GM21528 (cell line): ENCODE measurements around the gene PDK4.
"Not testable (repeated sequence)": the region's sequence is repeated elsewhere in the genome, so short reads cannot be mapped to it uniquely, and the experiment has no call there.

Experiments
- ATAC-seq: cut with Tn5 transposase; IDR thresholded peaks from one replicate; pipeline ENCODE4 v1.9.1; 2021; ENCODE audit warnings: mild to moderate bottlenecking, moderate library complexity; ENCODE audit not compliant: unreplicated experiment, low FRiP score

Gene PDK4

DNA sequence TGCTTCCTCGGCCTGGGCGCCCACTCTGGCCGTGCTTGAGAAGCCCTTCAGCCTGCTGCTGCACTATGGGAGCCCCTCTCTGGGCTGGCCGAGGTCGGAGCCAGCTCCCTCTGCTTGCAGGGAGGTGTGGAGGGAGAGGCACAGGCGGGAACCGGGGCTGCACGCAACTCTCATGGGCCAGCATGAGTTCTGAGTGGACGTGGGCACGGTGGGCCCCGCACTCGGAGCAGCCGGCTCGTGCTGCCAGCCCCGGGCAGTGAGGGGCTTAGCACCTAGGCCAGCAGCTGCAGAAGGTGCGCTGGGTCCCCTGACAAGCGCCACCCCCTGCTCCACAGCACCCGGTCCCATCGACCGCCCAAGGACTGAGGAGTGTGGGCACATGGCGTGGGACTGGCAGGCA is 9.0 kb upstream of the PDK4 start:
- no peak for ATAC-seq

DNA sequence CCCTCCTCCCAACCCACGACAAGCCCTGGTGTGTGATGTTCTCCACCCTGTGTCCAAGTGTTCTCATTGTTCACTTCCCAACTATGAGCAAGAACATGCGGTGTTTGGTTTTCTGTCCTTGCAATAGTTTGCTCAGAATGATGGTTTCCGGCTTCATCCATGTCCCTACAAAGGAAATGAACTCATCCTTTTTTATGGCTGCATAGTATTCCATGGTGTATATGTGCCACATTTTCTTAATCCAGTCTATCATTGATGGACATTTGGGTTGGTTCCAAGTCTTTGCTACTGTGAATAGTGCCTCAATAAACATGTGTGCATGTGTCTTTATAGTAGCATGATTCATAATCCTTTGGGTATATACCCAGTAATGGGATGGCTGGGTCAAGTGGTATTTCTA is 8.5 kb upstream of the PDK4 start:
- ATAC-seq = not testable (repeated sequence)

DNA sequence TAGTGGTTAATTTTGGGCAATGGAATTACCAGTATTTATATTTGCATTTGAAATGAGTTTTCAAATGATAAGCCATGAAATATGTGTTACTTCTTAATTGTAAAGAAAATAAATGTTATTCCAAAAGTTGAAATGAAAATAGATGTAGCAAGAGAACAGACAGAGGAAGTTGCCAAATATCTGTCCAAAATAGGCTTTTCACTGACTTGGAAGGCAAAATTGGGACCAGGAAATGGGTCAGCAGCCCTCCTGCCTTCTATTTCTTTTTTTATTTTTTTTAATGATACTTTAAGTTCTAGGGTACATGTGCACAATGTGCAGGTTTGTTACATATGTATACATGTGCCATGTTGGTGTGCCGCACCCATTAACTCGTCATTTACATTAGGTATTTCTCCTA is 8.1 kb upstream of the PDK4 start:
- not testable (repeated sequence) for ATAC-seq

DNA sequence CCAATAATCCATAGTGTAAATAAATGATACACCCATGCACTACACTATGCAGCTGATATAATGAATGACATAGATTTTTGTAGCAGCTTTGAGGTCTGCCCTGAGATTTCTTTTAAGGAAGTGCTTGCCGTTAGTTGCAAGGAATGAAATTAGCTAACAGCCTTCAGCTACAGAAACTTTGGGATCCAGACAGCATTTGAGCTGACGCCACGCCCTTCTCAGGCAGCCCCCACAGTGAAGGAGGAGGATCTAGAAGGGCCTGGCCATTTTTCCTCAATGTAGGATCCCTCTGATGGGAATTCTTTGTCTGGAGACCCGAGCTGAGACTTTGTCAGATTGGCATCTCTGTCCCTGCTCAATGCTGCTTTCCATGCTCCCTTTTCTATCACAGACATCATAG is 6.1 kb upstream of the PDK4 start:
- ATAC-seq = no peak

DNA sequence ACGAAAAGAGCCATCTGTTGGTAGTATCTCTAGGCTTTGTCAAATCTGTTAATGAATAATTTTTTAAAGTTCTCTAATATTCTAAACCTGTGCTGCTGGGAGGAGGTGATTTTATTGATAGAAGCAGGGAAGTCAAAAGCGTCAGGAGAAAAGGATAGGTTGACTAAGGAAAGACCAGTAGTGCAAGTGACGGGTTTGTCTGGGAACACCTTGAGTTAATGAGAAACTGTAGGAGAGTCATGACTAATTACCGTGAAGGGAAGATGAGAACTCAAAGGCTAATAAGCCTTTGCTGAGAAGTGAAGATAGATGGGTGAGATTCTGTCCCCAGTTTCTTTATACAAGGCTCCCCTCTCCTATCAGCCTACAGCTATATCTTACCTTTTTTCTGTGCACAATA is 5.0 kb upstream of the PDK4 start:
- no peak for ATAC-seq

DNA sequence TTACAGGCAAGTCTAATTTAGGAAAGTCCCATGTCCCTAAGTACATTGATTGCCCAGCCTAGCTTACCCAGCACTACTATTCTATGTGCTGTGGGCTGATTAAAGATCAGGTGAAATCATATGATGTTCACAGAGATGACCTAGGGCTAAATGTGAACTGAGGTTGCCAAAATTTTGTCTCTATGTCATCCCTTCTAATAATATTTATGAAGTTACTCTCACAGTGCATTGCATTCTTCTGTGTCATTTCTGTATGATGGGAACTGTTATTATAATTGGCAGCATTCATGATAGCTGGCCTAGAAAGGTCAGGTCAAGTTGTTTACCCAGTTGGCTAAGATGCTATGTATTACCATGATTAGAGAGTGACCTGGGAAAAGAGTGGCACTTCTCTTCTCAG is 2.8 kb upstream of the PDK4 start:
- no peak for ATAC-seq

DNA sequence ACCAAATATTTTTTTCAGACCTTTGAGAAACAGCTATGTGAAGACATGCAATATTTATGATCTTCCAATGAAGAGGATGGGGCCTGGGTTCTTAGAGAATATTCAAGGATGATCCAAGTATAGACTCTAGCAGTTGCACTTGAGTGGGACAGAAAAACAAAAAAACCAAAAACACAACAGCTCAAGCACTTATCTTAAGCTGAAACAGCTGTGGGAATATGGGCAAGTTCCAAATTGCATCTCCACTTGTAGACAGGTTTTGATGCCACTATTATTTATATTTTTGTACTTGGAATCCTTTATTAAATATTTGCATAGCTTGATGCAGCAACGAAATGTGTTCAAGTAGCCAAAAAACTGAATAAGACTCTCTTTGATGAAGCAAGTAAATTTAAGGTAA is 2.2 kb upstream of the PDK4 start:
- ATAC-seq = no peak

DNA sequence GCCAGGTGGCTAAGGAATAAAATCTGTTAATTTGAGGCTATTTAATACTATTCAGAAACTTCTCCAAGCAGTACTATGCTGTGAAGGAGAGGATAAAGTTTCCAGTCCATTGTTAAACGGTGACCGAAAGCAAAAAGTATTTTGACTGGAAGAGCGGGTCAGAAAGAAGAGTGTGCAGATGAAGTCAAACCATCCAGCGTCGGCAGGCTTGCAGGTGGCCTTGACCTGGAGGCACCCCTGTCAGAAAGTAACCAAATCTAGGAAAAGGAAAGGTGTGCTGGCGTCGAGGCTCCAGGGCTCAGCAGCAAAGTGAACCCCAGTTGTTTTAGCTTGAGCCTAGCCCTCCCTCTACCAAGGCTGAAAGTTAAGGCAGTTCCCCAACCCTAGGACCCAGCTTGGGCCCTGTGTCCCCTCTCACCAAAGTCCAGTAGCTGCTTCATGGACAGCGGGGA is 544 bp downstream of the PDK4 start:
- ATAC-seq = no peak

DNA sequence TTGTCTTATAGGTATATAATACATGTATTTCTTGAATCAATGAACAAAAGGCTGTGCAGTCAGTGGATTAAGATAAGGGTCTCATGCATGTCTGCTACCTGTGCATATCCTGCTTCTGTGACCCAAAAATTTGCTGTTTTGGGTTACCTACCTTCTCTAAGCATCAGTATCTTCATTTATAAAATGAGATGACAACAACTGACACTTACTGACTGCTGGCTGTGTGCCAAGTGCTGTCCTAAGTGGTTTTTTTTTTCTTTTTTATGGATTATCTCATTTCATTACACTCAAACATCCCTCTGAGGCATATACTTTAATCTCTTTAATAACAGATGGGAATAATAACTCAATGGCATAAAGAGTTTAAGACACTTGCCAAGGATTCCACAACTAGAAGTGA is 2.1 kb downstream of the PDK4 start:
- no peak for ATAC-seq

DNA sequence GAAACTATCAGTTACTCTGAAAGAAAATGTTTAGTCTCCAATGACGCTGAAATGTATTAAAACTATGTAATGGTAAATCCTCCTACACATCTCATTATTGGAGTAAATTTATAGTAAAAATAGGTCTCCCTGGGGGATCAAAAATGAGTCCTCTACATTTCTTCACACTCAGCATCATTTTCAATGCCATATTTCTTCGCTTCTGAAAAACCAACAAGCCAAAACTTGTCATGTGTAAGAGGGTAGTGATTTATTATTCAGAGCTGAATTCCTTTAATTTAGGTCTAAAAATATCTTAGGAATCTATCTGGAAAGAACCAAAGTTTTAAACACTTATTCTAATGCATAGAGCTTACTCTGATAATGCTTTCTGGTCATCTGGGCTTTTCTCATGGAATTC is 3.0 kb downstream of the PDK4 start:
- ATAC-seq = no peak

DNA sequence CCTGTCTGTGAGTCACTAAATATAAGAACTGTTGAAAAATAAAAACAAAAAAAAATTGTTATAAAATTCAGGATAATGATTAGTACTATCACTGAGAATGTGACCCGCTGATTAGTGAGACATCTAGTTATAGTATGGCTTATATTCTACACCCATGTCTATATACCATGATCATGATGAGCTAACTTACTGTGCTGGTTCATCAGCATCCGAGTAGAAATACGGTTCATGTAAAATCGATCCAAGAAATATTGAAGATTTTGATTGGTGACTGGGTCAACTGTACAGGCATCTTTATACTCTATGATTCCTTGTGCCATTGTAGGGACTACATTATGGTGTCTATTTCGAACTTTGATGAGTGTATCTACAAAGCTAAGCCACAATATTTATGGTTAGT is 3.7 kb downstream of the PDK4 start:
- ATAC-seq = no peak

DNA sequence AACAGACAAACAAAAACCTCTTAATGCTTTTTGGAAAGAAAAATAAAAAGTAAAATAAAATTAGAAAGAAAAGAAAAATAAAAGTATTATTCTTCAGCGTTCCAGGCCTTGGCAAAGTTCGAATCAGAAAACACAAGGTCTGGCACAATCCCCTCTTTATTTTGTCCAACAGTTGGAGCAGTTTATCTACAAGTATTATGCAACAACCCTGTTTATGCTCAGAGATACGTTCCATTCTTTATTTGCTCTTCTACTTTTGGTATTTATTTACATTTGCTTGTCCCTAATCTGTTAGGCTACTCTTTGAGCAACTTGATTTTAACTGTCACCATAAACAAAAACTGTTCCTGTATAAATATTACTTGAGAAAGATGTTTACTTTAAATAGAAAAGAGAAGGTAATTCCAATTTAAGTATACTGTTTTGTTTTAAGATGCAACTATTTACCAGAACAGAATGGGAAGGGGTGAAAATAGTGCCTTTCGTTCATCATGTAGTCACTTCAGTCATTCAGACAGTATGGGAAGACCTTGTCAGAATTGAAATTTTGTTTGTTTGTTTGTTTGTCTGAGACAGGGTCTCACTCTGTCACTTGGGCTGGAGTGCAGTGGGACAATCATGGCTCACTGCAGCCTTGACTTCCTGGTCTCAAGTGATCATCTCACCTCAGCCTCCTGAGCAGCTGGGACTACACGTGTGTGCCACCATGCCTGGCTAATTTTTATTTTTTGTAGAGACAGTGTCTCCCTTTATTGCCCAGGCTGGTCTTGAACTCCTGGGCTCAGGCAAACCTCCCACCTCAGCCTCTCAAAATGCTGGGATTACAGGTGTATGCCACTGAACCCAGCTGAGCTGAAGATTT is 5.7 kb downstream of the PDK4 start:
- ATAC-seq = no peak

DNA sequence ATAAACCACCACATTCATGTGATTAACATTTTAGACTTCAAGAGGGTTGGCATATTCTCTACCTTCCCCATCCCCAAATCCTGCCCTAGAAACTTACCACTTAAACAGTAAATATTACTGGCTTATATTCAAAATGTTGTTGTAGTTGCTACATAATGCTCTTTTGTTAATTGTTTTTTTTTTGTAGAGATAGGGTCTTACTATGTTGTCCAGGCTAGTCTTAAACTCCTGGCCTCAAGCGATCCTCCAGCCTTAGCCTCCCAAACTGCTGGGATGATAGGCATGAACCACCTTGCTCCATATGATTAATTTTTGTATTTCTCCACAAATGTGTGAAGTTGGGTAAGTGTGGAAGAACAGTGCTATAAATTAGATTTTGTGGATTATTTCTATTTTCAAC is 6.5 kb downstream of the PDK4 start:
- ATAC-seq = no peak

DNA sequence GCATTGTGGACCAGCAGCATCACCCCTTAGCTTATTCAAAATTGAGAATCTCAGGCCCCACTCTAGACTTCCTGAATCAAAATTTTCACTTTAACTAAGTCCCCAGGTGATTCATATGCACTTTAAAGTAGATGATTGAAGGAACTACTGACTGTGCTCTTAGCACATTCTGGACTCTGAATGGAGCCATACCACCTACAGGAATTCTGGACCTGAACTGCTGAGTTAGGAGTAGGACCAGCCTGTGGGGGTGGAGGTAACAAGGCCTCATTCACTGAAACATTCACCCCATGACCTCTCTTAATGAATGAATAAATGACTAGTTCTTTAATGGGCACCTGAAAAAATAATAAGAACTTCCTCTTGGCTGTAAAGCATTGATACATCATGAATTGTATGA is 7.3 kb downstream of the PDK4 start:
- no peak for ATAC-seq

DNA sequence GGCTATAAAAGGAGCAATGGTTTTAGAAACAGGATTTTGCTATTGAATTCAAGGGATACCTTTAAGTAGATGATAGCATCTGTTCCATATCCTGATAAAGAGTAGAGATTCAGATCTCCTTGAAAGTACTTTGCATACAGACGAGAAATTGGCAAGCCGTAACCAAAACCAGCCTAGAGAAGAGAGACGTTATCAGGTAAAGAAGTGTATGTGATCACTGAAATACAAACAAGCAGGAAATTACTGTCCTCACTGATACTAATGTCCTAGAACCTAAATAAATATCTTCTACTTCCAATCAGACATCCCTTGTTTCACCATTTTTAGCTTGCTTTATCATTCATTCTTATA is 9.4 kb downstream of the PDK4 start:
- no peak for ATAC-seq

DNA sequence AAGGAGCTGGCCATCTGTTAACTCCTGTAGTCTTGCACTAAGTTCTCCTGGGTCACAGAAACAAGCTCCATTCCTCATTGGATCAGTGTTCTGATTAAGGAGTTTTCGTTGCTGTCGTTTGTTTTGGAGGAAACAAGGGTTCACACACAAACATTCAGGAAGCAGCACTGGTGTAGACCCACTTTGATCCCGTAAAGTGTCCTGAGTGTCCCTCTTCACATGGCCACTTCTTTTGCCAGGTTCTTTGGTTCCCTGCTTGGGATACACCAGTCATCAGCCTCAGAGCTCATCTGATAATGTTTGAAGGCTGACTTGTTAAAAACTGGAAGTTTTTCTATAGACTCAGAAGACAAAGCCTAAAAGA is 10.9 kb downstream of the PDK4 start:
- ATAC-seq = no peak

DNA sequence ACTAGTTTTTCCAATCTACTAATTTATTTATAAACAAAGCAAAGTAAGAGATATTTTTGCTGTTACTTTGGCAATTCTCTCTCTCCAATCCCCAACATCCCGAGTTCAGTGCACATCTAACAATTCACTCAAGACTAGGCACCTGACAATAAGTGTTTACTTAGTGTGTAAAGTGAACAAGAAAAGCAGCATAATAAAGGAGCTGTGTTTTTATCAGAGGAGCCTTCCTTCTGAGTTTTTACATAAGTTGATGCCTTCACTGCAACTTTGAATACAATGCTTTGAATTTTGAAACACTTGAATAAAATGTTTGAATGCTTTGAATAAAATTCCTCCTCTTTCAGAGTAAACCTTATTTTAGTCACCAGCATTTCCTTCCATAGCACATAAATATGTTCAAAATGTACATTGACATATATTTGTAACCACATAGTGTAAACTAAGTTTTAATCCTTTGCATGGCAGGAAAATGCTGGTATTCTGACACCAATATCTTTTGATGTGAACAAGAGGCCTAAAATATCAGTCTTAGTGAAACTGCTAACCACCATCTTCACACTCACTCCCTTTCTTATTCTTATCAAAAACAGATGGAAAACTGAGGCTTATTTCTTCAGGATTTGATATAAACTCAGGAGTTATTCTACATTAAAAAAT is 11.4 kb downstream of the PDK4 start:
- ATAC-seq = no peak

DNA sequence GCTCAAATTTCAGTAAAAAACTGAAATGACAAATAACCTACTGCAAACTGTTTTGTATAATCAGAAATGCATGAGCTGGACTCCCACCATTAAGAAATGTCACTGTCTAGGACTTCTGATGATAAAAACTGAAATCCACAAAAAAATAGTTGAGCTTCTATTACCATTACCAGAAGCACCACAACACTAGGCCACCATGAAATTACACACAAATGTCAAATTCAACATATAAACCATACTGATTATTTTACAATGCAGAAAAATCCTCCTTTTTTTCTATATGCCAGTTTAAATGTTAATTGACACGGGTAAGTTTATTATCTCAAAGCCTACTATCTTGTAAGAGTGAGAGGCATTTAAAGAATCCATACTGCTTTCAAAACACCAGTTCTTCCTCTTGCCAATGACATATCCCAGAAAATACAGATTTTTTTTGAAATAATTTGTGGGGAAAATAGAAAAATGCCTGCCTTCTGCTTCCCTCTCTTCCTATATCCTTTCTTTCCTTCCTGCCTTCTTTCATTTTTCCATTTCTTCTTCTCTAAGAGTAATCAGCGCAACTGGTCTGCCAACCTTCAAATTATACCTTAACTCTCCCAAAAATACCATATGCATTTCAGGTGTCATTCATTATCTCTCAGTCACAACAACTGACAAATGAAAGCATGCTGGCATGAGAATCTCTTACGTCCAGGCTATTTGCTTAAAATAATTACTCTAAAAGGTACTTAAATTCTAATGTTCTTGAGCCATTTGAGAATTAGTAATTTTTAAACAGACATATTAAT is 12.3 kb downstream of the PDK4 start:
- ATAC-seq = no peak

DNA sequence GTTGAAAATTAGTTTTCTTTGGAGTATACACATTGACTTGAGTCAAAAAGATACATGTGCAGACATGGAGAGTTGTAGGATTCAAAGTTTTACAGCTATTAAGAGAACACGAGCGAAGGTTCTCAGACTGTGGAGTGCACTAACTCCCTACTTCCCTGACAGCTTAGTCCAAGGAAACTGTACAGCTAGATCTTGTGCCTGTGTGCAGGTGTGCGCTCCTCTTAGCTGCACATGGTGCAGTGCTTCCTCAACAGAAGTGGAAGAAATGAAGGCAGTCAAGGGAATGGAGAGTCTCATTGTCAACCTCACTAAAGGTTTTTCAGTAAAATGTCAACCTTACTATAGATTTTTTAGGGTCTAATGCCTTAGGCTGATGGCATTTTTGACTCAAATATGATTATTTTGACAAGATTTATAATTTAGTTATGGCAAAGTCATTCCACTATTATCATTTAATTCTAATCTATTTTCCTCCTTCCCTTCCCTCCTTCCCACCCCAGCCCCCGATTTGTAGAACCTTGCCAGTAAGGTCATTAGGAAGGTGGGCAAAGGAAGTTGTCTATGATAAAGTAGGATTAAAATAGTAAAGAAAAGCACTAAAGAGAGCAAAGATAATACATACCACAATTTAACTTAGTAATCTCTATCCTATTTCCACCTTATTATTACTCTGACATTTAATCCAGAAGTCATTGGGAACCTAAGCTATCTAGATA is 13.6 kb downstream of the PDK4 start:
- no peak for ATAC-seq

DNA sequence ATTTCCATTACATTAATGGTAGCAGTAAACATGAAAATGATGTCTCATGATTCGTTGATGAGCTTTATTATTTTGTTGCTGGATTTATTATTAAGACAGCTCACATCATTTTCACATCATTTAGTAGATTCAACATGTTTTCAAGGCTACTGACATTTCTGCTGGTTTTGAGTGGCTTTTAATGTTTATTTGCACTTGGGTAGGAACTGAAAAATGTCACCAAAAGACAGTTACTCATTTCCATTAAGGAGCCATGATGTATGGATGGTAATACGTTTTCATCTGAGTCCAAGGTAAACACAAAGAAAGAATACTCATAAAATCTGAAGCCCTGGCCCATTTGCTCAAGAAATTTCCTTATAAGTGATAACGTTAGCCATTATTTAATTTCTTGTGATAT is 14.8 kb downstream of the PDK4 start:
- ATAC-seq = no peak

DNA sequence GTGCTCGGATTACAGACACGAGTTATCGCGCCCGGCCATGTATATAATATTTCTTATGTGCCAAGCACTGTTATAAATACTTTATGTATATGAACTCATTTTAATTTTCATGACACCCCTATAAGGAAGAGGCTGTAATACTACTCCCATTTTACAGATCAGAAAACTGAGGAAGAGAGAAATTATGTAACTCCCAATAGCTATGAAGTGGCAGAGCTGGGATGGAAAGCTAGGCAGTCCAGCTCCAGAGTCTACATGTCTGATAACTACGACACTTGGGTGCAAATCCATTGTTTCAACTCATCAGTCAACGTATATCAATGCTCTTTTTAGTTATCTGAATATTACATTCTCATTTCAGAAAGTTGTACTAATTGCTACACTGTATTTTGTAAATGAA is 17.0 kb downstream of the PDK4 start:
- ATAC-seq = no peak
